A673 (cell line): ENCODE results near the gene LRP11. TPM values are rescaled to one million over a fixed set of nuclear protein-coding genes. Genes with fewer than 3 reads are reported as not detected.

Experiments
- BruUV-seq: library from RNA; stranded (reverse); fragments of 400-500 nt; replicated peaks from 2 replicates; lab custom pipeline; 2021; lab: Mats Ljungman, UMichigan
- CTCF ChIA-PET: fragments of 300-600 bp; sonication (Branson Sonifier 250); formaldehyde crosslinking; loops from one replicate; lab custom pipeline; 2022; ENCODE audit warnings: antibody characterized with exemption; lab: Charles Lee
- POLR2A ChIA-PET: fragments of 300-600 bp; sonication (Branson Sonifier 250); formaldehyde crosslinking; loops from one replicate; lab custom pipeline; 2022; ENCODE audit warnings: antibody characterized with exemption; ENCODE audit not compliant: low non-redundant PET; lab: Charles Lee
- DNase-seq: peaks from one replicate; pipeline ENCODE4 v3.0.0-alpha.2; 2015; ENCODE audit warnings: low spot score
- H3K27ac ChIP-seq: fragments of 200-600 bp; sonication (generic); 2 replicates; pipeline ENCODE4 v1.5.1; 2016; ENCODE audit warnings: mixed run types, low read depth, mild to moderate bottlenecking, mixed read lengths, antibody characterized with exemption, low read length; ENCODE audit not compliant: poor library complexity, severe bottlenecking
- H3K27me3 ChIP-seq: fragments of 200-600 bp; sonication (generic); replicated peaks from 2 replicates; pipeline ENCODE4 v1.6.1; 2017; ENCODE audit warnings: mixed run types, low read depth, mild to moderate bottlenecking, mixed read lengths, antibody characterized with exemption, low read length; ENCODE audit not compliant: insufficient read depth, poor library complexity
- H3K36me3 ChIP-seq: fragments of 200-600 bp; sonication (generic); 2 replicates; pipeline ENCODE4 v1.6.1; 2016; ENCODE audit warnings: mixed run types, mild to moderate bottlenecking, mixed read lengths, antibody characterized with exemption, low read length; ENCODE audit not compliant: insufficient read depth, poor library complexity, severe bottlenecking
- H3K4me1 ChIP-seq: fragments of 200-600 bp; sonication (generic); 2 replicates; pipeline ENCODE4 v1.6.1; 2017; ENCODE audit warnings: mixed run types, mild to moderate bottlenecking, mixed read lengths, antibody characterized with exemption, low read length; ENCODE audit not compliant: insufficient read depth, poor library complexity, severe bottlenecking
- H3K4me3 ChIP-seq: fragments of 200-600 bp; sonication (generic); 2 replicates; pipeline ENCODE4 v1.5.1; 2016; ENCODE audit warnings: low read depth, mixed run types, mild to moderate bottlenecking, mixed read lengths, low read length; ENCODE audit not compliant: poor library complexity, severe bottlenecking
- H3K9me3 ChIP-seq: fragments of 200-600 bp; sonication (generic); 2 replicates; pipeline ENCODE4 v1.6.1; 2016; ENCODE audit warnings: mixed run types, low read depth, mild to moderate bottlenecking, mixed read lengths, antibody characterized with exemption, low read length; ENCODE audit not compliant: poor library complexity, severe bottlenecking
- EZH2 ChIP-seq: fragments of 200-600 bp; sonication (generic); IDR thresholded peaks from 2 replicates; pipeline ENCODE4 v1.6.1; 2017; ENCODE audit warnings: borderline replicate concordance, low read depth, mild to moderate bottlenecking, mixed read lengths, antibody characterized with exemption, low read length; ENCODE audit not compliant: poor library complexity, severe bottlenecking
- intact Hi-C: fragments of 100-400 bp; cut with micrococcal nuclease; formaldehyde crosslinking; loops from one replicate; pipeline ENCODE4 v1.10.0; 2022; ENCODE audit not compliant: unreplicated experiment
- total RNA-seq: library from RNA; stranded (reverse); gene quantifications from 2 replicates; pipeline ENCODE4 v1.2.3, GENCODE V29; 2021
- TF ChIP-seq, protein P1 (sequence below): fragments of 300-800, 200-600 bp; sonication (generic); conservative IDR thresholded peaks from 2 replicates; pipeline ENCODE4 v1.5.1; 2017; ENCODE audit warnings: low read depth, mild to moderate bottlenecking, antibody characterized with exemption, low read length, moderate library complexity, mixed read lengths

LRP11 gene
- total RNA-seq, 1 experiment from 2014 or later = 56.1 TPM

- intact Hi-C loops = no loop called here
- POLR2A ChIA-PET = no interaction called here
Observed at GRCh38 chr6:149897015-149897697, 33.0 kb upstream of the LRP11 start.

GRCh38 chr6:149896491-149896890 lies 32.3 kb upstream of the LRP11 start:
- no peak for TF ChIP-seq EZH2
- TF ChIP-seq, protein P1, sequence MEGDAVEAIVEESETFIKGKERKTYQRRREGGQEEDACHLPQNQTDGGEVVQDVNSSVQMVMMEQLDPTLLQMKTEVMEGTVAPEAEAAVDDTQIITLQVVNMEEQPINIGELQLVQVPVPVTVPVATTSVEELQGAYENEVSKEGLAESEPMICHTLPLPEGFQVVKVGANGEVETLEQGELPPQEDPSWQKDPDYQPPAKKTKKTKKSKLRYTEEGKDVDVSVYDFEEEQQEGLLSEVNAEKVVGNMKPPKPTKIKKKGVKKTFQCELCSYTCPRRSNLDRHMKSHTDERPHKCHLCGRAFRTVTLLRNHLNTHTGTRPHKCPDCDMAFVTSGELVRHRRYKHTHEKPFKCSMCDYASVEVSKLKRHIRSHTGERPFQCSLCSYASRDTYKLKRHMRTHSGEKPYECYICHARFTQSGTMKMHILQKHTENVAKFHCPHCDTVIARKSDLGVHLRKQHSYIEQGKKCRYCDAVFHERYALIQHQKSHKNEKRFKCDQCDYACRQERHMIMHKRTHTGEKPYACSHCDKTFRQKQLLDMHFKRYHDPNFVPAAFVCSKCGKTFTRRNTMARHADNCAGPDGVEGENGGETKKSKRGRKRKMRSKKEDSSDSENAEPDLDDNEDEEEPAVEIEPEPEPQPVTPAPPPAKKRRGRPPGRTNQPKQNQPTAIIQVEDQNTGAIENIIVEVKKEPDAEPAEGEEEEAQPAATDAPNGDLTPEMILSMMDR = no peak
- Histone ChIP-seq H3K27me3 (no peaks in the 10 kb centered on the region), H3K4me3 (no peak overlapping the region), H3K4me1 (peaks cover 19% of the 10 kb centered on the region), H3K36me3 (no peaks in the 10 kb centered on the region), H3K27ac (no peak overlapping the region), H3K9me3 (no peaks in the 10 kb centered on the region)
- ChIA-PET POLR2A (no interaction called here), CTCF (no interaction called here)
- intact Hi-C loops = no loop called here
- DNase-seq = peak; percentile 70
- BruUV-seq = no TSS peak

More at GRCh38 chr6:149897015-149897697, 33.0 kb upstream of the LRP11 start:
- H3K27ac ChIP-seq = no peak overlapping the region
- no peak overlapping the region for H3K4me3 ChIP-seq
- TF ChIP-seq, protein P1 = no peak
- no peak for TF ChIP-seq EZH2
- peaks cover 19% of the 10 kb centered on the region for H3K4me1 ChIP-seq
- H3K27me3 ChIP-seq = no peaks in the 10 kb centered on the region
- H3K36me3 ChIP-seq = no peaks in the 10 kb centered on the region
- CTCF ChIA-PET = no interaction called here
- DNase-seq = peak; percentile 17
- BruUV-seq = no TSS peak
- H3K9me3 ChIP-seq = no peaks in the 10 kb centered on the region

GRCh38 chr6:149895833-149896271 lies 31.7 kb upstream of the LRP11 start:
- CTCF ChIA-PET = no interaction called here
- intact Hi-C loops = no loop called here
- H3K4me3 ChIP-seq = no peak overlapping the region
- H3K27me3 ChIP-seq = no peaks in the 10 kb centered on the region
- H3K9me3 ChIP-seq = no peaks in the 10 kb centered on the region
- no peak overlapping the region for H3K27ac ChIP-seq
- BruUV-seq = no TSS peak
- POLR2A ChIA-PET = interaction anchor here (0.5 kb wide), 1 partner anchor 11 kb away, joined by 4 read pairs; no protein-coding TSS in a partner anchor
- DNase-seq = peak; percentile 95
- peaks cover 19% of the 10 kb centered on the region for H3K4me1 ChIP-seq
- H3K36me3 ChIP-seq = no peaks in the 10 kb centered on the region
- TF ChIP-seq, protein P1 = no peak
- TF ChIP-seq EZH2 = no peak
